22Rv1 (cell line): ENCODE data around the gene CELF2.

Experiments used
- CTCF ChIP-seq: fragments of 450-650 bp; IDR thresholded peaks from 2 replicates; pipeline ENCODE4 v1.5.1; 2017; ENCODE audit warnings: mild to moderate bottlenecking
- ZFX ChIP-seq: fragments of 450-650 bp; IDR thresholded peaks from 2 replicates; pipeline ENCODE4 v1.6.1; 2017; ENCODE audit warnings: antibody characterized with exemption, borderline replicate concordance

DNA sequence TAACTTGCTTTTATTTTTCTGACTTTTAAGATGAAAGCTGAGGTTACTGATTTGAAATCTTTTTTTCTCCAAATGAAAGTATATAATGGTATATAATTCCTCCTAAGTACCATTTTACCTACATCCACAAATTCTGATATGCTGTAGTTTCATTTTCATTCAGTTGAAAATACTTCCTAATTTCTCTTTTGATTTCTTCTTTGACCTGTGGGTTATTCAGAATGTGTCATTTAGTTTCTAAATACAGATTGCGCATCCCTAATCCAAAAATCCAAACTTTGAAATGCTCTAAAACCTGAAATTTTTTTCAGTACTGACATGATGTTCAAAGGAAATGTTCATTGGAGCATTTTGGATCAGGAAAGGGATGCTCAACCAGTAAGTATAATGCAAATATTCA is 168.7 kb downstream of the CELF2 start:
- no peak for TF ChIP-seq CTCF
- no peak for TF ChIP-seq ZFX
